BLaER1 treated with 17β-estradiol and CSF1 and Interleukin-3, amounts not matched to agents 10 nM and 100 nM (cell line): ENCODE measurements around the gene AHCTF1.
A peak's percentile ranks its signal among the peaks of the same experiment; 100 is the strongest.

Source experiments
- H3K27ac ChIP-seq, 11 experiments: shearing (Covaris generic); formaldehyde crosslinking; 2 replicates each; pipeline ENCODE4 v1.8.1; 2022
- H3K27me3 ChIP-seq, 11 experiments: shearing (Covaris generic); formaldehyde crosslinking; 2 replicates each; pipeline ENCODE4 v1.8.1; 2022
- H3K36me3 ChIP-seq, 11 experiments: shearing (Covaris generic); formaldehyde crosslinking; 2 replicates each; pipeline ENCODE4 v1.8.1; 2022
- H3K4me1 ChIP-seq, 10 experiments: shearing (Covaris generic); formaldehyde crosslinking; 2 replicates each; pipeline ENCODE4 v1.8.1; 2022
- H3K4me2 ChIP-seq, 11 experiments: shearing (Covaris generic); formaldehyde crosslinking; 2 replicates each; pipeline ENCODE4 v1.8.1; 2022
- H3K4me3 ChIP-seq, 10 experiments: shearing (Covaris generic); formaldehyde crosslinking; 2 replicates each; pipeline ENCODE4 v1.8.1; 2022
- H3K9ac ChIP-seq, 11 experiments: shearing (Covaris generic); formaldehyde crosslinking; 2 replicates each; pipeline ENCODE4 v1.8.1; 2022
- H3K9me3 ChIP-seq, 11 experiments: shearing (Covaris generic); formaldehyde crosslinking; replicated peaks in 1 of 11; 2 replicates each; pipeline ENCODE4 v1.8.1; 2022
- H4K20me1 ChIP-seq, 11 experiments: shearing (Covaris generic); formaldehyde crosslinking; 2 replicates each; pipeline ENCODE4 v1.8.1; 2022
- Cebpa-rat ChIP-seq, 11 experiments: shearing (Covaris generic); IDR thresholded peaks; 2 replicates each; pipeline ENCODE4 v1.8.1; 2022

Gene AHCTF1

DNA sequence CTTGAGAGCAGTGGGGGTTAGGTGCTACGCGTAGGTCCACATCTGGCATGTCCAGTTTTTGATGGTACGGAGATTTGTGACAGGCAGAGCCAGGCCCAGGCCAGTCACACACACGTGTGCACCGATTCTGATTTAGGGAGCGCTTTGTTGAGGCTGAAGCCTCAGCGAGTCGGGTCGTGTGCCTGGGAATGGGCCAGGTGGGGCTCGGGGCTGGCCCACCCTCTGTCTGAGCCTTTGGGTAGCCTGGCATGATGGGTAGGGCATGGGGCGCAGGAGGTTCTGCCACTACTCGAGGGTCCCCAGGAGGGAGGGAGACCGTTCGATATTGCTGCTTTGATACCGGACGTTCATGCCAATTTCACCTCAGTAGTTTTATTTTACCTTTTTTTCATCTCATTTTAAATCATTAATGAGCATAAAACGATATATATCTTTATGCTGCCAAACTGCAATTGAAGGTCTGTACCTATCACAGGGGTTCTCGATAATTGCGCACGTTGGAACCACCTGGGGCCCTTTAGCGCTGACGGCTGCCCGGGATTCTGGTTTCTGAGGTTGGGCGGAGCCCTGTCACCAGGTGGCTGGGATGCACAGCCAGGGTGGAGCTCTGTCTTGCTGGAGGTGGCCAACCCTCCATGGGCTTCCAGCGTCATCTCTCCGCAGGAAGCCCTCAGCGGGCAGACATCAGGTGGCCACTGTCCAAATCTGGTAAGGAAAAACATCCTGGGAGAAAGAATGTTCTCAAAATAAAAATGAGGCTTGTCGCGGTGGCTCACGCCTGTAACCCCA is 135.6 kb downstream of the AHCTF1 start:
- Histone ChIP-seq H4K20me1 (no peaks in the 10 kb centered on the region), H3K27me3 (no peaks in the 10 kb centered on the region), H3K9me3 (peaks cover 0 to 13% (median 0%) of the 10 kb centered on the region in 11 experiments; a peak in 4 of 22 replicates), H3K4me3 (no peak overlapping the region), H3K9ac (no peak overlapping the region), H3K4me1 (peaks cover 13 to 62% (median 28%) of the 10 kb centered on the region in 10 experiments), H3K36me3 (no peaks in the 10 kb centered on the region), H3K4me2 (no peak overlapping the region), H3K27ac (no peak overlapping the region)
- no peak for TF ChIP-seq Cebpa-rat (IDR thresholded peaks at IDR 0.05)

DNA sequence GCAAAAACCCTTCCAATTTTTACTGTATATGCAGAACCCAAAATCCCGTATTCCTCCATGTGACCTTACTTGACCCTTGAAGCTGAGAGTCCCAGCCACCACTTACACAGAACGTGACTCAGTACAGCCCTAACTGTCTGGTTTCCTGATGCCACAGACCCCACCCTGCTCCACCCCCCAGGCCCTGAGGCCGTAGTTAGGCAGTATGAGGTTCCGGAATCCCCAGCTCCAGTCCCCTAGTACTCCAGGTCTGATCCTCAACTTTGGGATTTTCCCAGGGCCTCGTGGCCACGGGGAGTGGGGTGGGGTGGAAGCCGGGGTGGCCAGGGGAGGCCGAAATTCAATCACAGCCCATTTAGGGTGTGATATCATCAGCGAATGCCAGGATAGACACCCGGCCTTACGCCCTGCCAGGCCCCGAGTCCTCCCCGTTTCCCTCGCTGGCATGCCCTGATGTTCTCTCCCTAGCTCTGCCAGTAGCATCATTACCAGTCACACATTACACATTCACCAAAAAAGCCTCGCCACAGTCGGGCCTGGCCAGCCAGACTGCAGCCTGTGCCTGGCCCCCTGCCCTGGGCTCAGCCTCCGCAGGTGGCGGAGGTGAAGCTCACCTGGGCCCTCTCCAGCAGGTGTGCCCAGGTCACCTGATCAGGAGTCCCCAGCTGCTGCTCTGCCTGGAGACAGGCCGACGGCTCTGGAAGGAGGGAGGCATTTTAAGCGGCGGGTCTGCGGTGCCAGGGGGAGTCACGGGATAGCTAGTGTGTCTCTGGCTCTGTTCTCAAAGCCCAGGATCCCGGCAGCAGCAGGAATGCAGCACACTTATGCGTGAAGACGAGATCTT is 136.7 kb downstream of the AHCTF1 start:
- TF ChIP-seq Cebpa-rat (IDR thresholded peaks at IDR 0.05): no peak
- Histone ChIP-seq H3K36me3 (no peaks in the 10 kb centered on the region), H3K27me3 (no peaks in the 10 kb centered on the region)

DNA sequence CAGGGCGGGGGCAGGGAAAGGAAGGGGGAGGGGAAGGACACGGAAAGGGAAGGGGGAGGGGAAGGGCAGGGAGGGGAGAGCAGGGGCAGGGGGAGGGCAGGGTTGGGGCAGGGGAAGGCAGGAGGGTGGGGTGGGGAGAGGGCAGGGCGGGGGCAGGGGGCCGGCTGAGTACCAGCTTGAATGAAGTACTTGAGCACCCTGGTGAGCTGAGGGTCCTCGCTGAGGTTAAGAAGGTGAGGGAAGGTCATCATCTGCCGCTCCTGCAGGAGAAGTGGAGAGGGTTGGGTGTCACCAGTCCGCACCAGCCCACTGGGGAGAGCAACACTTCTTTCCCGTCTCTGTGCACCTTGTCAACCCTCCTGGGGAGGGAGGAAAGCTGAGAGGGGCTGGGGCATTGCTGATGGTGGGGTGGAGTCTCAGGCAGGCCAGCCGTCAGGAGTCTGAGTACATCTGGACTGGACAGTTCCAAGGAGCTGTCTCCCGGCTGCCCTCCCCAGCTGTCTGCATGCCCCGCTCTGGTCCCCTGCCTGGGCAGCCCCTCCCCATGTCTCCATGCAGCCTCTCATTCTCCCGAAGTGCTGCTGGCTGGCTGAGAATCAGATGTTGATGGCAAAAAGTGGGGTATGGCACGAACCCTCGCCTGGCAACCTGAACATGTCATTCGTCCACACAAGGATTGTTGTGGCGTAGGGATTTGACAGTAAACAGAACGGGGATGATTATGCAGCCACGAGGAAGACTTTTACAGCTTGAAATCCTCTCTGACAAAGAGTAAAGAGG is 137.5 kb downstream of the AHCTF1 start:
- Histone ChIP-seq H3K9me3 (peaks cover 0 to 10% (median 0%) of the 10 kb centered on the region in 11 experiments; a peak in 4 of 22 replicates), H4K20me1 (no peaks in the 10 kb centered on the region), H3K36me3 (no peaks in the 10 kb centered on the region), H3K4me1 (peaks cover 15 to 69% (median 42%) of the 10 kb centered on the region in 10 experiments), H3K27me3 (no peaks in the 10 kb centered on the region), H3K4me2 (peak overlapping the region; percentile 3 to 71 (median 38); a peak in 18 of 22 replicates), H3K9ac (no peak overlapping the region), H3K27ac (peak overlapping the region in 4 of 11 experiments; percentile 28 to 58 (median 46); a peak in 6 of 22 replicates), H3K4me3 (no peak overlapping the region)
- TF ChIP-seq Cebpa-rat (IDR thresholded peaks at IDR 0.05): no peak

More for the DNA sequence above, 136.7 kb downstream of the AHCTF1 start:
- Histone ChIP-seq H3K27ac (peak overlapping the region in 4 of 11 experiments; percentile 22 to 58 (median 46); a peak in 9 of 22 replicates), H3K4me1 (peaks cover 13 to 66% (median 35%) of the 10 kb centered on the region in 10 experiments), H4K20me1 (no peaks in the 10 kb centered on the region), H3K9me3 (peaks cover 0 to 10% (median 0%) of the 10 kb centered on the region in 11 experiments; a peak in 4 of 22 replicates), H3K9ac (peak overlapping the region in 1 of 11 experiments; percentile 9; a peak in 3 of 22 replicates), H3K4me2 (peak overlapping the region in 10 of 11 experiments; percentile 3 to 71 (median 41); a peak in 16 of 22 replicates), H3K4me3 (no peak overlapping the region)

DNA sequence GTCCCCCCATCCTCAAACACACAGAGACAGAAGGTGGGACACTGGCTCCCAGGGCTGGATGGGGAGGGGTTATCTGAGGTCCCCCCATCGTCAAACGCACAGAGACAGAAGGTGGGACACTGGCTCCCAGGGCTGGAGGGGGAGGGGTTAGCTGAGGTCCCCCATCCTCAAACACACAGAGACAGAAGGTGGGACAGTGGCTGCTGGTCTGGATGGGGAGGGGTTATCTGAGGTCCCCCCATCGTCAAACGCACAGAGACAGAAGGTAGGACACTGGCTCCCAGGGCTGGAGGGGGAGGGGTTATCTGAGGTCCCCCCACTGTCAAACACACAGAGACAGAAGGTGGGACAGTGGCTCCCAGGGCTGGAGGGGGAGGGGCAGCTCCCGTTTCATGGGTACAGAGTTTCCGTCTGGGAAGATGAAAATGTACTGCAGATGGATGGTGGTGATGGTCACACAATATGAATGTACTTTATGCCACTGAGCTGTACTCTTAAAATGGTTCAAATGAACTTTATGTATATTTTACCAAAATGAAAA is 138.3 kb downstream of the AHCTF1 start:
- Histone ChIP-seq H3K27ac (peak overlapping the region in 1 of 11 experiments; percentile 28; a peak in 2 of 22 replicates), H3K4me2 (peak overlapping the region in 10 of 11 experiments; percentile 22 to 54 (median 42); a peak in 15 of 22 replicates), H3K4me1 (peaks cover 22 to 72% (median 50%) of the 10 kb centered on the region in 10 experiments)

DNA sequence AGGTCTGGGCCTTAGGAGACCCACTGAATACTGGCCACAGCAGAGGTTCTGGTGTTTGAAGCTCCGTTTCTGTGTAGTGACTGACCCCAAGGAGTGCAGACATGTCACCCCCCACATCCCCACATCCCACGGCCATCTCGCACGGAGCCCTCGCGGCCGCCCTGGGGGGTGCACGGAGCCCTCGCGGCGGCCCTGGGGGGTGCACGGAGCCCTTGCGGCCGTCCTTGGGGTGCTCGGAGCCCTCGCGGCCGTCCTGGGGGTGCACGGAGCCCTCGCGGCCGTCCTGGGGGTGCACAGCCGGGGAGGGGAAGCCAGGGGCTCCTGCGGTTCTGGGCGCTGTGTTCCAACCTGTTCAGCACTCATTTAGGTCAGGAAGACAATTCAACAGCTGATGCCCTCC is 139.1 kb downstream of the AHCTF1 start:
- H3K9ac ChIP-seq: no peak overlapping the region
- peak overlapping the region in 3 of 11 experiments; percentile 36 to 54 (median 50); a peak in 5 of 22 replicates for H3K4me2 ChIP-seq

More for the DNA sequence above, 138.3 kb downstream of the AHCTF1 start:
- no peak for TF ChIP-seq Cebpa-rat (IDR thresholded peaks at IDR 0.05)
- no peaks in the 10 kb centered on the region for H3K36me3 ChIP-seq
- no peaks in the 10 kb centered on the region for H4K20me1 ChIP-seq
- no peak overlapping the region for H3K9ac ChIP-seq
- no peak overlapping the region for H3K4me3 ChIP-seq
- peaks cover 0 to 10% (median 0%) of the 10 kb centered on the region in 11 experiments; a peak in 4 of 22 replicates for H3K9me3 ChIP-seq
- no peaks in the 10 kb centered on the region for H3K27me3 ChIP-seq

DNA sequence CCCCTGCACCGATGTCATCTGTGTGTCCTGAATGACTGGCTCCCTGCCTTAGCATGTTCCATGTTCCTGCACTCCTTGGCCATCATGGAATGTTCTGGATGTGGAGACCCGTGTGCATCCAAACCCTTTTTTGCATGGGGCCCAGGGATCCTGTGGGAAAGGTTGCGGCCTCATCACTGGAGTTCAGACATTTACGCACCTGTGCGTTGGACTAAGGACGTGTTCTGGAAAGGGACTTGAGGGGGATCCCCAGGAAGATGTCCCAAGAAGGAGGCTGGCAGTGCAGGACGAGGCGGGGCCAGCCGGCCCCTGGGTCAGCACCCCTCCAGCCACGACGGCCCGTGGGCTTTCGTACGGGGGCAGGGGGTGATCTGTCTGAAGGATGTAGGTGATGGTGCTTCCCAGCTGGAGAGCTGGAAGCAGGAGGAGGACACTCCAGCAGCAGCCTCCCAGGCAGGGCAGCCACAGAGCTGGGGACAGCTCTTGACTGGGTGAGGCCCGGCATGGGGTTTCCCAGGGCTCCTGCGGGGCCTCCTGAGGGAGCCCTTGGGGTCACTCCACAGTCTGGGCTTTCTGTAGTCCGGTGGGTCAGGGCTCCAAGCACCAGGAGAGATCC is 140.3 kb downstream of the AHCTF1 start:
- TF ChIP-seq Cebpa-rat (IDR thresholded peaks at IDR 0.05): no peak
- no peaks in the 10 kb centered on the region for H3K36me3 ChIP-seq

More for the DNA sequence above, 139.1 kb downstream of the AHCTF1 start:
- no peaks in the 10 kb centered on the region for H4K20me1 ChIP-seq
- no peaks in the 10 kb centered on the region for H3K27me3 ChIP-seq
- H3K4me3 ChIP-seq: no peak overlapping the region
- H3K36me3 ChIP-seq: no peaks in the 10 kb centered on the region
- H3K27ac ChIP-seq: no peak overlapping the region
- no peak for TF ChIP-seq Cebpa-rat (IDR thresholded peaks at IDR 0.05)
- H3K9me3 ChIP-seq: peaks cover 0 to 10% (median 0%) of the 10 kb centered on the region in 11 experiments; a peak in 4 of 22 replicates
- peaks cover 22 to 72% (median 55%) of the 10 kb centered on the region in 10 experiments for H3K4me1 ChIP-seq

DNA sequence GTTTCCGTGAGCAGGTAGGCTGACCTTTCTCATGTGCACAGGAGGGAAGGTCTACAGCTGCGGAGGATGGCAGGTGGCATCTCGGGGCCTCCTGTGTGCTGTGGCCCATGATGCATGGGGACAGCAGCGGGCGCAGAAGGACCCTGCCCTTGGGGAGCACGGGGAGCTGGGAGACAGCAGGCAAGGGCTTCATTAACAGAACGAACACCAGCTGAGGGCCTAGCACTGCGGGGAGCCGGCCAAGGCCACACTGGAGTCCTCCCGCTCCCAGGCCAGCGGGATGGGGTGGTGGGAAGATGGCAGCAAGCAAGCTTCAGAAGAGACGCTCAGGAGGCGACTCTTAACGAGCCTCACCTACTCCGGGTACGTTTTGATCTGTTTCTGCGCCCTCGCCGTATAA is 140.9 kb downstream of the AHCTF1 start:
- Histone ChIP-seq H3K4me3 (no peak overlapping the region), H3K9ac (no peak overlapping the region), H3K4me2 (peak overlapping the region in 3 of 11 experiments; percentile 81 to 87 (median 82); a peak in 2 of 22 replicates), H3K36me3 (no peaks in the 10 kb centered on the region), H3K9me3 (peaks cover 0 to 7% (median 0%) of the 10 kb centered on the region in 11 experiments; a peak in 4 of 22 replicates), H3K27me3 (no peaks in the 10 kb centered on the region), H3K27ac (no peak overlapping the region), H3K4me1 (peaks cover 22 to 86% (median 66%) of the 10 kb centered on the region in 10 experiments), H4K20me1 (no peaks in the 10 kb centered on the region)
- no peak for TF ChIP-seq Cebpa-rat (IDR thresholded peaks at IDR 0.05)

More for the DNA sequence above, 140.3 kb downstream of the AHCTF1 start:
- H3K27ac ChIP-seq: no peak overlapping the region
- H3K4me1 ChIP-seq: peaks cover 22 to 80% (median 61%) of the 10 kb centered on the region in 10 experiments
- no peaks in the 10 kb centered on the region for H3K27me3 ChIP-seq
- H3K4me3 ChIP-seq: no peak overlapping the region
- H4K20me1 ChIP-seq: no peaks in the 10 kb centered on the region
- H3K9me3 ChIP-seq: peaks cover 0 to 10% (median 0%) of the 10 kb centered on the region in 11 experiments; a peak in 4 of 22 replicates
- H3K9ac ChIP-seq: no peak overlapping the region
- H3K4me2 ChIP-seq: no peak overlapping the region
